NCI-H510A (cell line): ENCODE results near the gene SHLD2.
"Not testable (repeated sequence)": the region's sequence is repeated elsewhere in the genome, so short reads cannot be mapped to it uniquely, and the experiment has no call there.

Experiments used
- DNase-seq: peaks from one replicate; lab custom pipeline; 2025; lab: John Stamatoyannopoulos, UW

The SHLD2 gene

DNA sequence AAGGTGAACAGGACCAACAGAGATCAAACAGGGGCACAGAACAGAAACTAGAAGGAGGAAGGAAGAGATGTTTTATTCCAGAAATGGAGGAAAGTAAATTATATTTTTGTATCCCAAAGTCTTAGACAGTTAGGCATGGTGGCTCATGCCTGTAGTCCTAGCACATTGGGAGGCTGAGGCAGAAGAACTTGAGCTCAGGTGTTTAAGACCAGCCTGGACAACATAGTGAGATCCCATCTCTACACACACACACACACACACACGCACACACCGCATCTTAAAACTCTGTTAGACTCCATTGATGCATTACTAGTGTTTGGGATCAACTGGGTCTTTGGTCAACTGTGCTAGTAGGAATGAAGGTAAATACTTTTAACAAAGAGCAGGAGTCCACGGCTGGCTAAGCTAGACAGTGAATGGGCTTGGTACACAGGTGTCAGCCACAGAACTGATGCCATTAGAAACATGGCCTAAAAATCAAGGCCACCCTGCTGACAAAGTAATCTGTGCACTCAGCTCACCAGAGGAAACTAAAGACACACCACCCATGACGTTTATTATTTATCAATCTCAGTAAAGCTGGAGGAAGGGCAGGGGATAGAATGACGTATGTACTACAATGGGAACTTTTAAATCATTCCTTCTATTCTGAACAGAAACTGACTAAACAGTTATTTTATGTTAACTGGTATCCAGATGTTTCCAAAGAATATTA, 11.3 kb upstream of the SHLD2 start:
- not testable (repeated sequence) for DNase-seq

- DNase-seq, result not testable (repeated sequence)
Observed at GRCh38 chr10:87084291-87084782, 10.7 kb upstream of the SHLD2 start.

GRCh38 chr10:87085537-87085936, 9.5 kb upstream of the SHLD2 start:
- DNase-seq, result no peak

DNA sequence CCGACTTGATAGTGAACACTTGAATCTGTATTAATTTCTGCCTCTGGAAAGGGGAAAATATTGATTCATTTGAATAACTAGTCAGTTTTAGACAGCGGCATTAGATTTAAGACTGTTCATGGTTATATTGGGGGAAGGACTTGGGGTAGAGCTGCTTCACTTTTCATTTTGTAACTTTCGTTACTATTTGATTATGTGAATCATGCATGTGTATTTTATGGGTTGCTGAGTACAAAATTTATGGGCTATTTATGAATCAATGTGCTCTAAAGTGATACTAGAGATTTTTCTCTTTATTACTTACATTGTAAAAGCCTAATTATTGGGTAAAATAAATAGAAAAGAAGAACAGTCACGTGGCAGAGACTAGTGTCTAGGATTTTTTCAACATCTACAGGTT, 5.3 kb upstream of the SHLD2 start:
- no peak for DNase-seq

DNA sequence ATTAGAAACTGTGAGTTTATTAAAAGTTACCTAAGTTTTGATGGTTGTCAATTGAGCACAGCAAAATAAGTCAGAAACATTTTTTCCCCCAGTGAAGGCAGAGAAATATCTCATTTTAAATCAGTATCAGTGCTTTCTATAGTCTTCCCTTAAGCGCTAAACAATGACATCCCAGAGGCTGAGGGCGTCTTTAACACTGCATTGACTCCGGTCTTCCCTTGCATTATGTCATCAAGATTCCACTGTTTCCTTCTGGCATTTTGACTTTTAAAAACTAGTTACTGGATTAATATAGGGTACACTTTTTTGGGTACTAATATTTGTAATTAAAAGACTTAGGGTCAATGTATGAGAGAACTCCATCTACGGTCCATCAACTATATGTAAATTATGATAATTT, 4.2 kb upstream of the SHLD2 start:
- DNase-seq, result no peak

DNA sequence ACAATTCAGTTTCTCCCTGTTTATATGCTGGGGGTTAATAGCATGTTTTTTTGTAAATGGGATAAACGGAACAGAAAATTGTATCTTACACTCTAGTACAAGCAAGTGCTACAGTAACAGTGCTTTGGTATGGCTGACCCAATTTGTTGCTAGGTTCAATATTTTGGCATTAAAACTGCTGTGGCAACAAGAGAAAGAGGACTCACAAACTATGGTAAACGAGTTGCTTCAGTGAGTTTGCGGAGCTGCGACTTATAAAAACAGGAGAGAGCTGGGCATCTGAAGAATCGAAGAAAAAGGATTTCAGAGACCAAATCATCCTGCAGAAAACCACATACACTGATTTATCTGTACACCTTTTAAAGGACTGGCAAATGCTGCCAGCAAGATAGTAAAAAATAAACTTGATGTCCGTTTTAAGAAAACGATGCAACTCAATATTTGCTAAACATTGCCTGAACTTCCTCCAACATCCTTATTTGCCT, 2.6 kb upstream of the SHLD2 start:
- DNase-seq, result no peak

DNA sequence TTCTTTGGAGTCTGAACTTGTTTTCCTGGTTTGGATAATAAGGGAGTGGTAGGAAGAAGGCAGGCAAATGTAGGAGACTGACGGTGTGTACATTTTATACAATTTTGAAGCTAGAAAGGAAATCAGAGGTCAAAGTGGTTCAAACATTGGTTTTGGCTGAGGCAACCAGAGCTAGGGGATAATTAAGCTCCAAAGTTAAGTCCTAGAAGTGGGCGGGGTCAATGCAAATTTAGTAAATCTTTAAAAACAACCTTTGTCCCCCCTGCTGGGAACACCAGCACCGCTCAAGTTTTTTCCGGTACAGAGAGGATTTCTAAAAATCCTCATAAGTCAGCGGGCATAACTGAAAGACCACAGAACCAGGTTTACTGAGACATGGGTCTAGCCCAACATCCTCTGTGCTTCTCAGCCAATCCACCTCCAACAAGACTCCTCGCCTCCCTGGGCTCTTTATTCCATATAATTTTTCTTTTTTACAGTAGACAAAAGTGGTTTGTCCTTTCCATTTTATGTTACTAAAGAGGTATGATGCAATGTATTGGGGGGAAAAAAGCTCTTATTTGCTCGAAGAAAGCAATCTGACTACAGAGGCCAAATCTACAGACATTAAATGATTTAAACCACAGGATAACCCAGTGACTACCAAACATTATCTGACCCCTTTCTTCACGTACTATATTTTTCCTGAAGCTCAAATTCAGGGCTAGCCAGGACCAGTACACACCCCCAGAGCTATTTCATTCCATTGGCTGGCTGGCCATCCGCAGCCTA, 2.0 kb upstream of the SHLD2 start:
- no peak for DNase-seq

DNA sequence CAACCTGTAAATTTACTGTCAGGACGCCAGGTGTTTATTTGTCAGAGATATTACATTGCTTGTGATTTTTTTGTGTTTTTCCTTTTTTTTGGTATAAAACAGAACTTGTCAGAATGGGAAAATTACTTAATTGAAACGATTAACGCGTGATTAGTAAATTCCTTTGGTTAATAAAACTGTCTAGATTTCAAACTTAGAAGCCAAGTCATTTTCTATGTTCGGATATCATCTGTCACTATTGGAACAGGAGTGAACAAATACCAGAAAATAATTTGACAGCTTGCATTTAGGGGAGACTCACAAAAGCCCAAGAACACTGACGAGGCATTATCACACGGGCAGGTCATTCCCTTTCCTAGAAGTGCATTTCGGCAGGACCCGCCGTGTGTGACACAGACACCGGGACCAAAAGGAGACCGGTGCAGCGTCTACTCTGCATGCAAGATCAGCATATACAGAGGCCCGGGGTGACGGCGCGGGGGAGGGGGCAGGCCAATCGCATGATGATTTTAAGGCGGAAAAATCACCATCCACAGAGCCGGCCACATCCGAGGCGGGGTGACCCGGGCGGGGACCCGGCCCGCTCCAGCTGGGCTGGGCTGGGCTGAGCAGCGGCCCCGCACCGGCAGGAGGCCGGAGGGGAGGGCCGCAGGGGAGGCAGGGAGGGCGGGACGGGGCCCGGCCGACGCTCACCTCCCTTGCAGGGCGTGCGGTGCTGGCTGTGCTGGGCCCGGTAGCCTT, 1.2 kb upstream of the SHLD2 start:
- no peak for DNase-seq

- peak; percentile 52 for DNase-seq
Observed at GRCh38 chr10:87095236-87095945, 385 bp downstream of the SHLD2 start.

DNA sequence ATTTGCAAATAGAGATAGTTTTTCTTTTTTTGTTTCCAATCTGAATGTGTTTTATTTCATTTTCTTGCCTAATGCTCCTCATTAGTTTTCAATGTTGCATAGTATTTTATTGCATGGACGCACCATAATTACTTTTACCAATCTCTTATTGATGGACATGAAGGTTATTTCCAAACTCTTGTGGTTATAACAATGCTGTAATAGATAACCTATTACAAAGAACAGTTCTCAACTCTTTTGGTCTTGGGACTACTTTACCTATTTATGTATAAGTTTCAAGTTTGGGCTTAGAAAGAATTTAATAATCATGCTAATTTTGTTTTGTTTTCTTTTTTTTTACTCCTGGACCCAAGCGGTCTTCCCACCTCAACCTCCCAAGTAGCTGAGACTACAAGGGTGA, 7.0 kb downstream of the SHLD2 start:
- no peak for DNase-seq

GRCh38 chr10:87104727-87105126, 9.7 kb downstream of the SHLD2 start:
- DNase-seq, result not testable (repeated sequence)

- DNase-seq, result no peak
Observed at GRCh38 chr10:87105446-87106124, 10.6 kb downstream of the SHLD2 start.

GRCh38 chr10:87118122-87118521, 23.1 kb downstream of the SHLD2 start:
- not testable (repeated sequence) for DNase-seq

DNA sequence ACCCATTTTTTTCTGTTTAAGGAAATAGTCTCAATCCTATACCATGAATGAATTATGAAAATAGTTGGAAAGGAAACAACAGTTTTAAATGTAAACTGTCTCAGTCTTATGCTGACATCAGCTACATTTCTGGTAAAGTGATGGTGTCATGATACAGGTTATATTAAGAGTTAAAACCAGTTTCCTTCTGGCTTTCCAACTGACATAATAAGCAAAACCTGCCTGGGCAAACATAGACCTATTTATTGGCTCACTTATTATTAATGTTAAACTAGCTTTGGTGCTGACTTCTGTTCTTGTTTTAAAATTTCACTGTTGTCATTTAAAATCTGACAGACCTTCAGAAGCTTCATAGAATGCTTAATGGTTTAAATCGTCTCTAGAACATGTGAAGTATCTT, 24.0 kb downstream of the SHLD2 start:
- DNase-seq, result not testable (repeated sequence)

GRCh38 chr10:87123351-87123750, 28.3 kb downstream of the SHLD2 start:
- DNase-seq, result not testable (repeated sequence)

DNA sequence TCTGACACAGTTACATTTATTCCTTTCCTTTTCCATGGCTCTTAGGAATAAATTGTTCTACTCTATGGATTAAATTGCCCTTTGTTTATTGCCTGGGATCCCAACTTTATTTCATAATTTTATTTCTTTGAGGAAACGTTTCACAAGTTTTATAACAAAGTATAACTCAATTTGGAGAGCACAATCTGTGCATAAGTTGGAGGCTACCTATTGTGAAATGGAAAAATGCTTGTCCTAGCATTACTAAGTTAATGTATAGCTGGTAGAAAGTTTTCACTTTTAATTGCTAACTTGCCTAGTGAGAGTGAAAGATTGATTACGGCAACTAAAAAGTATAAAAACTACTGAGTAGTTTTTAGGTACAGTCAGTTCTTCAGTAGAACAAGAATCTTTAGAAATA, 32.0 kb downstream of the SHLD2 start:
- DNase-seq, result not testable (repeated sequence)

- DNase-seq, result not testable (repeated sequence)
Observed at GRCh38 chr10:87127607-87128156, 32.7 kb downstream of the SHLD2 start.

- DNase-seq, result not testable (repeated sequence)
Observed at GRCh38 chr10:87132176-87132575, 37.2 kb downstream of the SHLD2 start.

DNA sequence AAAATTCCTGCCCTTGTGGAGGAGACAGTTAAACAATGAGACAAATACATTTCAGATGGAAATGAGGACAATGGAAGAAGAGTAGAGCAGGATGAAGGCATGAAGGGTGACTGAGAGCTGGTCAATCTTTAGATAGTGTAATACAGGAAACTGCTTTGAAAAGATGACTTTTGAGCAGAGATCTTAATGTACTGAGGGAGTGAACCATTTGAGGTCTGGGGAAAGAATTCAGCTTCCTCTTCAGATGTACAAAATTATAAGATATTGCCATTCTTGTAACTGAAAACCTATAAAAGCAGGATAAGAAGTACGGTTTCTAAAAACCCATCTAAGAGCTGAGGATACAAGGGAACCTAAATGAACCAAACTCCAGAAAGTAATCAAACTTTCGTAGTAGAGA, 38.9 kb downstream of the SHLD2 start:
- DNase-seq, result not testable (repeated sequence)

- DNase-seq, result not testable (repeated sequence)
Observed at GRCh38 chr10:87134440-87134839, 39.4 kb downstream of the SHLD2 start.

GRCh38 chr10:87137478-87137877, 42.5 kb downstream of the SHLD2 start:
- DNase-seq, result not testable (repeated sequence)
